HG03520 (cell line): ENCODE results near the gene MGMT.

Experiments
- ATAC-seq: cut with Tn5 transposase; IDR thresholded peaks from one replicate; pipeline ENCODE4 v1.9.1; 2021; ENCODE audit warnings: mild to moderate bottlenecking, moderate library complexity; ENCODE audit not compliant: unreplicated experiment

MGMT gene

GRCh38 chr10:129677377-129677927 lies 210.4 kb downstream of the MGMT start:
- ATAC-seq: no peak

GRCh38 chr10:129678186-129678585 lies 211.1 kb downstream of the MGMT start:
- ATAC-seq: no peak

GRCh38 chr10:129679207-129679606 lies 212.2 kb downstream of the MGMT start:
- no peak for ATAC-seq

GRCh38 chr10:129680661-129681344 lies 213.8 kb downstream of the MGMT start:
- no peak for ATAC-seq

GRCh38 chr10:129681856-129682255 lies 214.8 kb downstream of the MGMT start:
- ATAC-seq: no peak

- ATAC-seq: no peak
Observed at GRCh38 chr10:129683519-129683918, 216.5 kb downstream of the MGMT start.

GRCh38 chr10:129683920-129684319 lies 216.9 kb downstream of the MGMT start:
- no peak for ATAC-seq

- no peak for ATAC-seq
Observed at GRCh38 chr10:129685271-129685670, 218.2 kb downstream of the MGMT start.

GRCh38 chr10:129689671-129690071 lies 222.6 kb downstream of the MGMT start:
- no peak for ATAC-seq

- ATAC-seq: no peak
Observed at GRCh38 chr10:129690248-129691070, 223.4 kb downstream of the MGMT start.

GRCh38 chr10:129692695-129693094 lies 225.7 kb downstream of the MGMT start:
- ATAC-seq: no peak

- no peak for ATAC-seq
Observed at GRCh38 chr10:129693382-129693781, 226.3 kb downstream of the MGMT start.

- no peak for ATAC-seq
Observed at GRCh38 chr10:129694184-129694583, 227.1 kb downstream of the MGMT start.

GRCh38 chr10:129694691-129695243 lies 227.7 kb downstream of the MGMT start:
- ATAC-seq: no peak

GRCh38 chr10:129695671-129696070 lies 228.6 kb downstream of the MGMT start:
- ATAC-seq: no peak

GRCh38 chr10:129696636-129697035 lies 229.6 kb downstream of the MGMT start:
- no peak for ATAC-seq

- no peak for ATAC-seq
Observed at GRCh38 chr10:129697463-129698247, 230.6 kb downstream of the MGMT start.

GRCh38 chr10:129699722-129700340 lies 232.8 kb downstream of the MGMT start:
- ATAC-seq: no peak

- ATAC-seq: no peak
Observed at GRCh38 chr10:129702605-129703004, 235.6 kb downstream of the MGMT start.
